ENCODE measurements around the gene UBASH3B.
A peak's percentile ranks its signal among the peaks of the same experiment; 100 is the strongest.

The UBASH3B gene

GRCh38 chr11:122649116-122649515, 6.4 kb upstream of the UBASH3B start:
- no peak for DNase-seq

- DNase-seq, result no peak
These were observed 4.9 kb upstream of the UBASH3B start for GRCh38 chr11:122650619-122651018.

GRCh38 chr11:122652495-122652894, 3.0 kb upstream of the UBASH3B start:
- DNase-seq, result no peak

- no peak for DNase-seq
These were observed 1.5 kb upstream of the UBASH3B start for GRCh38 chr11:122653916-122654585.

- no peak for DNase-seq
These were observed 630 bp downstream of the UBASH3B start for GRCh38 chr11:122656073-122656630.

GRCh38 chr11:122656631-122657101, 1.1 kb downstream of the UBASH3B start:
- DNase-seq, result no peak

- DNase-seq, result no peak
These were observed 4.4 kb downstream of the UBASH3B start for GRCh38 chr11:122659676-122660554.

- DNase-seq, result peak; percentile 67
These were observed 5.8 kb downstream of the UBASH3B start for GRCh38 chr11:122661182-122661945.

- DNase-seq, result no peak
These were observed 7.7 kb downstream of the UBASH3B start for GRCh38 chr11:122663056-122663740.

- no peak for DNase-seq
These were observed 8.2 kb downstream of the UBASH3B start for GRCh38 chr11:122663764-122664163.

- no peak for DNase-seq
These were observed 8.7 kb downstream of the UBASH3B start for GRCh38 chr11:122664188-122664587.

GRCh38 chr11:122665861-122666260, 10.3 kb downstream of the UBASH3B start:
- no peak for DNase-seq

- no peak for DNase-seq
These were observed 11.2 kb downstream of the UBASH3B start for GRCh38 chr11:122666743-122667142.

- DNase-seq, result peak; percentile 30
These were observed 13.1 kb downstream of the UBASH3B start for GRCh38 chr11:122668562-122669090.

GRCh38 chr11:122670131-122670530, 14.6 kb downstream of the UBASH3B start:
- DNase-seq, result no peak

- no peak for DNase-seq
These were observed 15.9 kb downstream of the UBASH3B start for GRCh38 chr11:122671400-122671891.

GRCh38 chr11:122672892-122673291, 17.4 kb downstream of the UBASH3B start:
- DNase-seq, result no peak

- DNase-seq, result no peak
These were observed 18.2 kb downstream of the UBASH3B start for GRCh38 chr11:122673701-122674100.

- DNase-seq, result no peak
These were observed 21.1 kb downstream of the UBASH3B start for GRCh38 chr11:122676638-122677037.

GRCh38 chr11:122677256-122677655, 21.7 kb downstream of the UBASH3B start:
- no peak for DNase-seq

- no peak for DNase-seq
These were observed 22.9 kb downstream of the UBASH3B start for GRCh38 chr11:122678406-122678805.

GRCh38 chr11:122679466-122679865, 23.9 kb downstream of the UBASH3B start:
- DNase-seq, result no peak
